Measurements from ENCODE around the gene TPD52L2.

GRCh38 chr20:63939061-63939935 lies 74.2 kb downstream of the TPD52L2 start:
- no peak for TF ChIP-seq PPARA (CRISPR knock-in tag; IDR thresholded peaks at IDR 0.05; ENCODE audit: borderline replicate concordance)
- TF ChIP-seq ZNF565 (CRISPR knock-in tag; conservative IDR thresholded peaks at IDR 0.05; ENCODE audit: low read depth), result no peak
- no peak for TF ChIP-seq ARNTL (CRISPR knock-in tag; IDR thresholded peaks at IDR 0.05; ENCODE audit: borderline replicate concordance, low read depth)
- TF ChIP-seq, protein P1, sequence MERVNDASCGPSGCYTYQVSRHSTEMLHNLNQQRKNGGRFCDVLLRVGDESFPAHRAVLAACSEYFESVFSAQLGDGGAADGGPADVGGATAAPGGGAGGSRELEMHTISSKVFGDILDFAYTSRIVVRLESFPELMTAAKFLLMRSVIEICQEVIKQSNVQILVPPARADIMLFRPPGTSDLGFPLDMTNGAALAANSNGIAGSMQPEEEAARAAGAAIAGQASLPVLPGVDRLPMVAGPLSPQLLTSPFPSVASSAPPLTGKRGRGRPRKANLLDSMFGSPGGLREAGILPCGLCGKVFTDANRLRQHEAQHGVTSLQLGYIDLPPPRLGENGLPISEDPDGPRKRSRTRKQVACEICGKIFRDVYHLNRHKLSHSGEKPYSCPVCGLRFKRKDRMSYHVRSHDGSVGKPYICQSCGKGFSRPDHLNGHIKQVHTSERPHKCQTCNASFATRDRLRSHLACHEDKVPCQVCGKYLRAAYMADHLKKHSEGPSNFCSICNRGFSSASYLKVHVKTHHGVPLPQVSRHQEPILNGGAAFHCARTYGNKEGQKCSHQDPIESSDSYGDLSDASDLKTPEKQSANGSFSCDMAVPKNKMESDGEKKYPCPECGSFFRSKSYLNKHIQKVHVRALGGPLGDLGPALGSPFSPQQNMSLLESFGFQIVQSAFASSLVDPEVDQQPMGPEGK (CRISPR knock-in tag; IDR thresholded peaks at IDR 0.05; ENCODE audit: borderline replicate concordance), result no peak

Data from SK-N-SH treated with all-trans-retinoic acid at 6 μM for 48 hours (cell line).